Osteocyte (in vitro differentiated cells): ENCODE measurements around the gene RTN3. TPM values are rescaled to one million over a fixed set of nuclear protein-coding genes. Genes with fewer than 3 reads are reported as not detected.

Source experiments
- DNase-seq: peaks from one replicate; pipeline ENCODE4 v3.0.0; 2021; ENCODE audit warnings: mixed read lengths; ENCODE audit not compliant: unreplicated experiment; ENCODE audit errors: extremely low spot score
- H3K27ac Mint-ChIP-seq: one replicate; pipeline ENCODE4 v1.8.0; 2021; ENCODE audit warnings: mild to moderate bottlenecking, mixed read lengths; ENCODE audit not compliant: unreplicated experiment
- H3K27me3 Mint-ChIP-seq: one replicate; pipeline ENCODE4 v1.8.0; 2021; ENCODE audit warnings: mixed read lengths; ENCODE audit not compliant: unreplicated experiment
- H3K36me3 Mint-ChIP-seq: one replicate; pipeline ENCODE4 v1.8.0; 2021; ENCODE audit warnings: mixed read lengths; ENCODE audit not compliant: unreplicated experiment
- H3K4me1 Mint-ChIP-seq: one replicate; pipeline ENCODE4 v1.8.0; 2021; ENCODE audit warnings: mixed read lengths; ENCODE audit not compliant: unreplicated experiment
- H3K4me3 Mint-ChIP-seq: one replicate; pipeline ENCODE4 v1.8.0; 2021; ENCODE audit warnings: mild to moderate bottlenecking, moderate library complexity, mixed read lengths; ENCODE audit not compliant: unreplicated experiment
- H3K9me3 Mint-ChIP-seq: one replicate; pipeline ENCODE4 v1.8.0; 2021; ENCODE audit warnings: mixed read lengths; ENCODE audit not compliant: unreplicated experiment
- CTCF ChIP-seq: fragments of 200-600 bp; sonication (generic); IDR thresholded peaks from 2 replicates; pipeline ENCODE4 v1.5.0; 2021; ENCODE audit warnings: antibody characterized with exemption, mild to moderate bottlenecking, moderate library complexity
- total RNA-seq: library from RNA; stranded (reverse); gene quantifications from 2 replicates; pipeline ENCODE4 v1.2.1, GENCODE V29; 2021

Gene RTN3
- total RNA-seq, 1 donor from 2014 or later, result 109 TPM

- H3K36me3 Mint-ChIP-seq, result peaks cover 3% of the 10 kb centered on the region
- no peak for TF ChIP-seq CTCF
- no peak overlapping the region for H3K4me3 Mint-ChIP-seq
- H3K27ac Mint-ChIP-seq, result peak overlapping the region; percentile 21
- DNase-seq, result no peak
- no peaks in the 10 kb centered on the region for H3K9me3 Mint-ChIP-seq
- H3K27me3 Mint-ChIP-seq, result no peaks in the 10 kb centered on the region
- peaks cover 45% of the 10 kb centered on the region for H3K4me1 Mint-ChIP-seq
Observed at GRCh38 chr11:63709336-63709884, 28.1 kb downstream of the RTN3 start.

GRCh38 chr11:63710476-63711217 lies 29.3 kb downstream of the RTN3 start:
- H3K4me1 Mint-ChIP-seq, result peaks cover 35% of the 10 kb centered on the region
- DNase-seq, result no peak
- peak; percentile 12 for TF ChIP-seq CTCF
- no peak overlapping the region for H3K4me3 Mint-ChIP-seq
- H3K36me3 Mint-ChIP-seq, result peaks cover 5% of the 10 kb centered on the region
- H3K9me3 Mint-ChIP-seq, result no peaks in the 10 kb centered on the region
- H3K27ac Mint-ChIP-seq, result peak overlapping the region; percentile 82
- no peaks in the 10 kb centered on the region for H3K27me3 Mint-ChIP-seq

DNA sequence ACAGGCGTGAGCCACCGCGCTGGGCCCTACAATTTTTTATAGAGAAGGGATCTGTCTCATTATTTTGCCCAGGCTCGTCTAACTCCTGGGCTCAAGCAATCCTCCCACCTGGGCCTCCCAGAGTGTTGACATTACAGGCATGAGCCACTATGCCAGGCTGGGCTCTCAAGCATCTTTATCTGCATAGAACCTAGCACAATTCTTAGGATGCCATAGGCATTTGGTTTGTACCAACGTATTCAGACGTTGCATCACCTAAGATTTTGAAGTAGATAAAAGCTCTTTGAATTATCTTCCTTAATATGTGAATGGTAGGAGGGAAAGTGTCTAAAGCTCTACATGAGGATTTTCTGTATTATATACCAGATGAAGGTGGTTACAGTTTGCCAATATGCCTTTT lies 30.5 kb downstream of the RTN3 start:
- H3K4me1 Mint-ChIP-seq, result peaks cover 33% of the 10 kb centered on the region

GRCh38 chr11:63713766-63714165 lies 32.5 kb downstream of the RTN3 start:
- TF ChIP-seq CTCF, result no peak
- DNase-seq, result no peak
- H3K4me1 Mint-ChIP-seq, result peaks cover 30% of the 10 kb centered on the region
- no peaks in the 10 kb centered on the region for H3K27me3 Mint-ChIP-seq
- H3K9me3 Mint-ChIP-seq, result no peaks in the 10 kb centered on the region
- no peak overlapping the region for H3K27ac Mint-ChIP-seq
- peaks cover 6% of the 10 kb centered on the region for H3K36me3 Mint-ChIP-seq
- no peak overlapping the region for H3K4me3 Mint-ChIP-seq

More for the DNA sequence above, 30.5 kb downstream of the RTN3 start:
- no peaks in the 10 kb centered on the region for H3K9me3 Mint-ChIP-seq
- H3K4me3 Mint-ChIP-seq, result no peak overlapping the region
- no peak overlapping the region for H3K27ac Mint-ChIP-seq
- no peaks in the 10 kb centered on the region for H3K27me3 Mint-ChIP-seq
- no peak for DNase-seq
- no peak for TF ChIP-seq CTCF
- H3K36me3 Mint-ChIP-seq, result peaks cover 5% of the 10 kb centered on the region

- Mint-ChIP-seq H3K27me3 (no peaks in the 10 kb centered on the region), H3K4me1 (peaks cover 19% of the 10 kb centered on the region), H3K27ac (no peak overlapping the region), H3K36me3 (peaks cover 11% of the 10 kb centered on the region), H3K4me3 (no peak overlapping the region), H3K9me3 (no peaks in the 10 kb centered on the region)
- DNase-seq, result no peak
- TF ChIP-seq CTCF, result no peak
Observed at GRCh38 chr11:63716046-63716445, 34.7 kb downstream of the RTN3 start.
